OCI-LY3 (cell line): ENCODE data around the gene PRPF39.

ENCODE experiments used
- EZH2phosphoT487 ChIP-seq: fragments of 200-600 bp; shearing (Covaris generic); IDR thresholded peaks from 2 replicates; pipeline ENCODE4 v1.6.1; 2018; ENCODE audit warnings: antibody characterized with exemption, mixed run types, low read depth
- TF ChIP-seq, protein P1 (sequence below): fragments of 200-600, 300-600 bp; sonication (generic); IDR thresholded peaks from 2 replicates; pipeline ENCODE4 v1.5.1; 2014; ENCODE audit warnings: antibody characterized with exemption, low read length, low read depth

GRCh38 chr14:45135659-45136395 lies 51.9 kb downstream of the PRPF39 start, which contains the start of gene FANCM:
- no peak for TF ChIP-seq EZH2phosphoT487
- TF ChIP-seq, protein P1, sequence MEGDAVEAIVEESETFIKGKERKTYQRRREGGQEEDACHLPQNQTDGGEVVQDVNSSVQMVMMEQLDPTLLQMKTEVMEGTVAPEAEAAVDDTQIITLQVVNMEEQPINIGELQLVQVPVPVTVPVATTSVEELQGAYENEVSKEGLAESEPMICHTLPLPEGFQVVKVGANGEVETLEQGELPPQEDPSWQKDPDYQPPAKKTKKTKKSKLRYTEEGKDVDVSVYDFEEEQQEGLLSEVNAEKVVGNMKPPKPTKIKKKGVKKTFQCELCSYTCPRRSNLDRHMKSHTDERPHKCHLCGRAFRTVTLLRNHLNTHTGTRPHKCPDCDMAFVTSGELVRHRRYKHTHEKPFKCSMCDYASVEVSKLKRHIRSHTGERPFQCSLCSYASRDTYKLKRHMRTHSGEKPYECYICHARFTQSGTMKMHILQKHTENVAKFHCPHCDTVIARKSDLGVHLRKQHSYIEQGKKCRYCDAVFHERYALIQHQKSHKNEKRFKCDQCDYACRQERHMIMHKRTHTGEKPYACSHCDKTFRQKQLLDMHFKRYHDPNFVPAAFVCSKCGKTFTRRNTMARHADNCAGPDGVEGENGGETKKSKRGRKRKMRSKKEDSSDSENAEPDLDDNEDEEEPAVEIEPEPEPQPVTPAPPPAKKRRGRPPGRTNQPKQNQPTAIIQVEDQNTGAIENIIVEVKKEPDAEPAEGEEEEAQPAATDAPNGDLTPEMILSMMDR: no peak
